KG1 (cell line): ENCODE data around the gene ADRA2B.
"Not testable (repeated sequence)": the region's sequence is repeated elsewhere in the genome, so short reads cannot be mapped to it uniquely, and the experiment has no call there.

Experiments
- DNase-seq: peaks from one replicate; lab custom pipeline; 2025; lab: John Stamatoyannopoulos, UW

The ADRA2B gene

DNA sequence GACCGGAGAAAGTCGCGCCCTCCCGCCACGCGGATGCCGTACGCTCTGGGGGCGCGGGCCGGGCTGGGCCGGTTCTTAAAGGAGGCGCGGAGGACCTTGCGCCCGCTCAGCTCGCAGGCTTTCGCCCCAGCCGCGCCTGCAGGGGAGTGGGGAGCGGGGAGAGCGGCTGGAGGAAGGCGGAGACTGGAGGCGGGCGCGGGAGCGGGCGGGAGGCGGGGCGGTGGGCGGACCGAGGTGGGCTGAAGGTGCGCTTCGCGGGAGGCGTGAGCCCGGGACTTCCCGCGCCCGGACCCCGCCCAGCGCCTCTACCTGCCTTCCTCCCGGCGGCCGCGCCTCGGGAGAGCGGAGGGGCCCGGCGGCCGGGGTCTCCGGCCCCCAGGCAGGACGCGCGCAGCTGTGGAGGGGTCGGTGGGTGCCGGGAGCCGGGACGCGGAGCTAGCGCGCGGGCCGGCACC is at the start of gene ADRA2B:
ADRA2B (minus strand) TSS at position 148 of the 455 bp plus-strand sequence. CDS start 422 bp downstream, outside the sequence.
- DNase-seq = no peak

DNA sequence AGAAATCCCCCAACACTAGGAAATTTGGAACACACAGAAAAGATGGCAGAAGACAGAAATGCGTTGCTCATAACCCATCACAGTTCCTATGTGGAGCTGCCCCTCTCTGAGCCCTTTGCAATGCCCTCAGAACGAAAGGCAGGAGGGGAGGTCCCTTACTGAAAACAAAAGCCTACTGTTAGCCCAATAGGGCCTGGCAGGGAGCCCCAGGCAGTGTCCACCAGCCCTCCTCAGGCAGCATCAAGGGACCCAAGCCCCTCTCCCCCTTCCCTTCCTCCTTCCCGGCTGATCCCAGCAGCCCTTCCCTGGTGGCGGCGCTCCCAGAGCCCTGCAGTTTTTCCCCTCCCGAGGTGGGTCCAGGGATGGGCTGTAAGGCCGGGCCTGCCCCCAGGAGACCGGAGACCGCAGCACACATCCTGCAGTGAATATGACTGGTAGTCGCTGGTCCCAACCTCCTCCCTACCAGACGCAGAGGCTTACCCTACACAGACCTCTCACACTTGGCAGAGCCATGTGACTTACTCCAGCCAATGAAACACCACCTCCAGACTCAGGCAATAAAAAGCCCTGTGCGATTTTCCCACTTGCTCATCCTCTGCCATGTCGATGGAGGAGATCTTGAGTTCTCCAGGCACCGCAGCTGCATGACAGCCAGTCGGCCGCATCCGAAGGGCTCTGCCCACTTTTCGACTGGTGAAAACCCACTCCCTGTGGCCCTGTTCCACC is 48.3 kb upstream of the ADRA2B start:
- no peak for DNase-seq

GRCh38 chr2:96163768-96164429 is 47.5 kb upstream of the ADRA2B start:
- no peak for DNase-seq

- no peak for DNase-seq
These were observed 47.0 kb upstream of the ADRA2B start for GRCh38 chr2:96163415-96163767.

- no peak for DNase-seq
These were observed 45.5 kb upstream of the ADRA2B start for GRCh38 chr2:96161898-96162297.

DNA sequence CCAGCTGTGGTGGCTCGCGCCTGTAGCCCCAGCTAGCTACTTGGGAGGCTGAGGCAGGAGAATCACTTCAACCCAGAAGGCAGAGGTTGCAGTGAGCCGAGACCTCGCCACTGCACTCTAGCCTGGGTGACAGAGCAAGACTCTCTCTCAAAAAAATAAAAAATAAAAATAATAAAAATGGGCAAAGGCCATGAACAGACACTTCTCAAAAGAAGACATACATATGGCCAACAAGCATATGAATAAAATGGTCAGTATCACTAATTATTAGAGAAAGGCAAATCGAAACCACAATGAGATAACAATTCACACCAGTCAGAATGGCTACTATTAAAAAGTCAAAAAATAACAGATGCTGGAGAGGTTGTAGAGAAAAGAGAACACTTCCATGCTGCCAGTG is 44.0 kb upstream of the ADRA2B start:
- DNase-seq = not testable (repeated sequence)

GRCh38 chr2:96159084-96159830 is 42.9 kb upstream of the ADRA2B start:
- no peak for DNase-seq

GRCh38 chr2:96158554-96158940 is 42.2 kb upstream of the ADRA2B start:
- no peak for DNase-seq

DNA sequence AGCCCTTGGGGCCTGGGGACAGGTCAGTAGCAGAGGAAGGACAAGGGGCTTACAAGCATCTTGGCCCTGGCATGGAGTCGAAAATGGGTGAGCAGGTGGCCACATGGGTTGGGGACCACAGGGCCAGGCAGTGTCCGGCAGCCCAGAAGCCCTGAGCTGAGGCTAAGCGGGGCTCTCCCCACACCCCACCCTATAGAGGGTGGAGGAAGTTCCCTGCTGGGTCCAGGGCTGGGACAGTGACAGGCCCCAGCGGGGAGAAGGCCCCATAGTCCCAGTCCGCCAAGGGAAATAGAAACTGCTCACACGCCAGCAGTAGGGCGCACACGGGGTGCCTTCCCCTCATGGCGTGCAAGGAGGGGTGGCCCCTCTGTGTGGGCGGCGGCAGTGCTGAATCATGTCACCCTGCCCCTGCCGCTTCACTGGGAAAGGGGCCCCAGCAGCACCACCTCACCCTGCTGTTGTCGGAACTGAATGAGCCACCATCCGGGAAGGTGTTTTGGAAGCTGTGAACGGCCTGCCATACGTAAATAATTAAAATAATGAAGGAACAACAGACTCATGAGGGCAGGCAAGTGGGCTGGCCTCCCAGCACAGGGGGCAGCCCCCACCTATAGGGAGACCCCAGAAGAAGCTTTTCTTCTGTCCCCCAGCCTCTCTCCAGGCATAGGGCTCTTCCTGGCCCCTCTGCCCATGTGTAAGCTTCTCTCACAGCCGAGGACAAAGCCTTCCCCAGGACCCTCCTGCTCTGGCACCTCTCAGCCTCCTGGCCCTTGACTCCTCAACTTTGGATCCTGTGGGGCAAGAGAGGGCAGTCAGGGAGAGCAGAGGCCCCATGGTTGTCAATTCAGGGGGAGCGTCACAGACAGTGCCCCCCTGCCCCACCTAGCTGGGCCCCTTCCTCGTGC is 41.5 kb upstream of the ADRA2B start:
- no peak for DNase-seq

DNA sequence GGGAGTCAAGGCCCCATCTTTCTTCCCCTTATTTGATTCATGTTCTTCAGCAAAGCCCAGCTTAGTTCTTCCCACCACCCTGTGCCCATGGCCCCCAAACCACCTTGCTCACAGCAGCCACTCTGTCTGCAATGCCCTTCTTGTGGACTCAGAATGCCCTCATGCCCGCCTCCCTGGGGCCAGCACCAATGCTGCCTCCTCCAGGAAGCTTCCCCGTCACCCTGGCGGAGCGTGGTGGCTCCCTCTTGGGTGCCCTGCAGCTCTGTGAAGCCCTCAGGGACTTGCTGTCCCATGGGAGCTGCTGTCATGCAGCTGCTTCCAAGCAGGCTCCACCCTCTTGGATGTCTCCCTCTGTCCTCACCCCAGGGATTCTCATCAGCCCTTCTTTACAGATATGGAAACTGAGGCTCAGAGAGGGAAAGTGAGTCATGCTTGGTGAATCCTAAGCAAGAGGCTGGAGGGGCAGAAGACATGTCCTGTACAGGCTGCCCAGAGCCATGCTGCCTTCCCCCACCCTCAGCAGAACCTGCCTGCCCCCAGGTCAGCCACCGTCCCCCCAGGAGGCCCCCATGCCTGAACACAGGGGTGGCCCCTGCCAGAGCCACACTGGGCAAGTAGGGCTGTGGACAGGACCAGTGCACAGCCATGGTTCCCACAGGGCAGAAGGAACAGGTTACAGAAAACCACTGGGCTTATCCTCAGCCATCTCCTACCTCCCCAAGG is 40.7 kb upstream of the ADRA2B start:
- no peak for DNase-seq

DNA sequence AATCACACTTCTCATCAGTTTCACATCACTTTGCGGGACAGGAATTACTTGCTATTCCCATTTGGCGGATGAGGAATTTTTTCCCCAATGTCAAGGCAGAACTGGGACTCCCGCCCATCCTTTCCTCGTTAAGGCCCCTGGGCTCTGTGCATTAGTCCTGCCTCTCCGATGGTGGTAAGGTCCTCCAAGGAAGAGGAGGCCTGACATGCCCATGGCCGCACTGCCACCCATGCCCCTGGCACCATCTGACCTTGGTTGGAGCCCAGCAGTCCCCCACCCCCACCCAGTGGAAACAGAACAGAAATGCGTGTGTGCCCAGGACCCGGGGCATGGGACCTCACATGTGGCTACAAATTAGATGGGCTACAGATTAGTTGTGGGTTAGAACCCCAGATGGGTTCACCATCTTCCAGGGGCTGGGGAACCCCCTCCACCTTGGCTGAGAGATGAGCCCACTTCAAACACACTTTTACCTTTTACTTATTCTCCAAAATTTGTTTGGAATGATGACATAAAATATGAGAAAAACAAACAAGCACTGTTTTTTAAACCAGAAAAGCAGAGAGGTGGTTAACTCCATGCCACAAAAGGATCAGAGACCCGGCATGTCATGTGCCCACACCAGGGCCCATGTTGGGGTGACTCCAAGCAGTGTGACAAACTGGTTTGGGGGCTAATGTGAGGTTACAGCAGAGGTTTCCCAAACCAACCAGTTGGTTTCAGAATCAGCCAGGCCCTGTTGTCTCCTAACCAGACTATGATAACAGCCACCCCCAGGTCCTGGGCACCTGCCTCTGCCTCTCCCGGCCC is 39.8 kb upstream of the ADRA2B start:
- no peak for DNase-seq

- no peak for DNase-seq
These were observed 38.4 kb upstream of the ADRA2B start for GRCh38 chr2:96154506-96155380.

- no peak for DNase-seq
These were observed 37.6 kb upstream of the ADRA2B start for GRCh38 chr2:96153991-96154431.

- DNase-seq = no peak
These were observed 36.9 kb upstream of the ADRA2B start for GRCh38 chr2:96153291-96153713.

GRCh38 chr2:96152304-96153161 is 36.2 kb upstream of the ADRA2B start:
- no peak for DNase-seq

- no peak for DNase-seq
These were observed 35.4 kb upstream of the ADRA2B start for GRCh38 chr2:96151595-96152303.

DNA sequence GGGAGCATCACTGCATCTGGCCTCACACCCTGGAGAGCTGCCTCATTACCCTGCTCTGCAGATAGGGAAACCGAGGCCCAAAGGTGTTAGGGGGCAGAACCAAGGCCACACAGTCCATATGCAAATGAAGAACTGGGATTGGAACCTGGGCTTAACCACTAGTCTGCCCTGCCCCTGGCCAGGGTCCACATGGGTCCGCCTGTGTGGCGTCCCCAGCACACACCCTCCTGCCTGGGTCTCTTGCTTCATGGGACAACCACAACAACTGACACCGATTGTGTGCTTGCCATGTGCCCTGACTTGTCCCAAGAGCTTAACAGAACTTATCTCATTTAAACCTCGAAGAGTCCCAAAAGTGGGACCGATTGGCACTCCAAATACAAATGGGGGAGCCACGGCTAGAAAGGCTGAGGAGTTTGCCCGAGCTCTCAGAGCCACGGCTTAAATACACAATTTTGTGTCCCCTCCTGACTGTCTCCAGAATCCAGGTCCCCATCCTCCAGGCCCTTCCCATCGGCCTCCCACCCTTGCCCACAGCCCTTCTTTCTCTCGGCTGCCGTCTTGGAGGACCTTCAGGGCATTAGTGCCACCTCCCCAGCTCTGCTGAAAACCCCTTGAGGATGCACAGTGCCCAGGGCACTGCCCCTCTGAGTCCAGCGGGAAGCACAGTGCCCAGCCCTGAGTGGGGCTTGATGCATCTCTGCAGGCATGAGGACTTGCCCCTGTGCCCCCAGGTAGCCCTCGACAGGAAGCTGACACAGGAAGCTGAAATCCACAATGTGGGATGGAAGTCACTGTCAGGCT is 34.6 kb upstream of the ADRA2B start:
- no peak for DNase-seq
